Placental pericyte (primary cell): ENCODE results near the gene OTOS. TPM values are rescaled to one million over a fixed set of nuclear protein-coding genes. Genes with fewer than 3 reads are reported as not detected.

Source experiments
- total RNA-seq: library from RNA; depleted of rRNA; stranded (reverse); fragments of >200 nt; gene quantifications from 2 replicates; pipeline ENCODE4 v1.2.3, GENCODE V29; 2012

Gene OTOS
- not detected in 2 replicates for total RNA-seq

GRCh38 chr2:240140511-240140910 is at the start of gene OTOS:
TSS of gene OTOS (minus strand) at chr2:240140658. CDS start at chr2:240140326, 332 bp downstream.

GRCh38 chr2:240136013-240136670 is 4.3 kb downstream of the OTOS start, which contains the start of gene COPS9:
TSS of gene COPS9 (minus strand) at chr2:240136305. CDS start at chr2:240136284, 21 bp downstream.

Other genes starting within 250 kb of the OTOS start
- gene NDUFA10, start 115.3 kb downstream of the OTOS start, total RNA-seq, result 71.7 and 120 TPM in 2 replicates
- not detected in 2 replicates for gene OR6B2, start 110.2 kb downstream of the OTOS start, total RNA-seq
- not detected in 2 replicates for gene OR6B3, start 87.1 kb downstream of the OTOS start, total RNA-seq
- gene COPS9, start 4.4 kb downstream of the OTOS start, total RNA-seq, result 33.9 and 41.4 TPM in 2 replicates